ENCODE data around the gene ABHD2.
"Not testable (repeated sequence)": the region's sequence is repeated elsewhere in the genome, so short reads cannot be mapped to it uniquely, and the experiment has no call there.

The ABHD2 gene

DNA sequence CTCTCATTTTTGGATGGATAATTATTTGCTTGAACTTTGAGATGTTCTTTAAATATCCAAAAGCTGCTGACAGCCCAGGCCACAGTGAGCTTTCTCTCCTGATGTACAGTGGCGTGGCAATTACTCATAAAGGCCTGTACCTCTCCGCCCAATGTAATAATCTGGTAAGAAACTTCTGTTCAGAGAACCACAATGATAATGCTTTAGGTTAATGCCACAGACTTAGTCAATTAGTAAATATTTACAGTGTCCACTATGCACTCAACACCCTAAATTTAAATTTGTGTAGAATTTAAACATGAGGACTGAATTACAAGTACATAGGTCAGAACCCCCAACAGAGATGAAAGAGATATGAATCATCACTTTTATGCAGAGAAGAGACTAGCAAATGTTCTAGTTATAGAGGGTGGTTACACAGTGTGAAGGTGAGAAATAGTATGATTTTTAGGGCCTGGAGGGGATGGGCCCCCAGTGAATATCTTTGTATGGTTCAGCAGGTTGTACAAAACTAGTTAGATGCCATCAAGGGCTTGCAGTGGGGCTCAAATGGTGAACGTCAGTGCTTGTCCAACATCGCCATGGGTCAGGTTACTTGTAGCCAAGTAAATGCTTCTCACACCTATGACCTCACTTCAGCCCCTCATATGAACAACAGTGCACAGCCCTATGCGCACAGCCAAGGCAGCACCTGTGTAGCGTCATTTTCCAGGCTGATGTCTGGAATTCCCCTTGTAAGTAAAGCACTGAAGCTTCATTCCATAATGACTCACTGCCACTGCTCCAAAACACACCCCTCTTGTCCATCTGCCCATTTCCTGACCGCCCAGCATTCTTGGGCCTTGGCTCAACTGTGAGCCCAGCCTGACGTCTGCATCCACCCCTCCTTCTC, 13.3 kb downstream of the ABHD2 start:
- no peak for DNase-seq

DNA sequence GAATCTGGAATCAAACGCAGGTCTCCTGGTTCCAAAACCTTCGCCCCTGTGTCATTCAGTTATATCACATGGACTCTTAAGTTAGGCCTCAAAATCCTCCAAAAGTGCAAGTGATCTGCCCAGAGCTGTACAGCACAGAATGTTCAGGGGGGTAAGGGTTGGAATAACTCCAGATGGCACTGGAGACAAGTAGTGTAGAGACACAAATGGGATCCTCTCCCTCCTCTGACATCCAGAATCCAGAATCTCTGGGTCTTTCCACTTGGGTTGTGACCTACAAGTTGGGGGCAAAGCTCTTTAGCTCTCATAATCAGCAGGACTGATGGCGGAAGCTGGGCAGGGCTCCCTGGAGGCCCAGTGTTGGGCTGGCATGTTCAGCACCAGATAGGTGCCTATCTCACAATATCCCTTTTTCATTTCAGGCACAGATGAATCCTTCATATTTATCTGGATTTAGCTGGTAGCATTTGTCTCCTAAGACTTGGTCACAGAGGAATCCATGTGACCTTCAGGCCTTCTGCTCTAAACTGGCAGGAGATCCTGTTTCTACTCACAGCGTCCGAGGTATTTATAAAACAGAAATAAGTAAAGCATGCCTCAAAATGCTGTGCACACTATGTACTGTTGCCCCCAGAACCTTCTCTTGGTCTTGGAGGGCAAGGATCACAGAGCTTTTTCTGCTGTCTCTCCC, 15.4 kb downstream of the ABHD2 start:
- no peak for DNase-seq

DNA sequence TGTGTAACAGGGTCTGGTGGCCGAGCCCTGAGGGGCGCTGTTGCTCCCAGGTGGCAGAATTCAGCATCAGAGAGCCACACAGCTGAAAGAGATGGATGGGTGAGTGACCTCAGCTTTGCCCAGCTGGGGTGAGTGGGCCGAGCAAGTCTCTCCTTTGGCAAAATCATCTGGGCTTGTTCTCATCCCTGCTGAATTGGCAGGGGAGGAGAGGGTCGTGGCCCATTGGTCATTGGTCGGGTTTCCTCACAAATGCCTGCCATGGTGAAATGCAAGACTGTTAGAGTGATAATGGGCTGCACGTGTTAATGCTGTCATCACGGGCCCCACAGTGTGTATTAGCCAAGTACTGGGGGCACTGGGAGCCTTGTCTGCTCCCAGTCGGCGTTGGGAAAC, 15.9 kb downstream of the ABHD2 start:
- DNase-seq, result no peak

DNA sequence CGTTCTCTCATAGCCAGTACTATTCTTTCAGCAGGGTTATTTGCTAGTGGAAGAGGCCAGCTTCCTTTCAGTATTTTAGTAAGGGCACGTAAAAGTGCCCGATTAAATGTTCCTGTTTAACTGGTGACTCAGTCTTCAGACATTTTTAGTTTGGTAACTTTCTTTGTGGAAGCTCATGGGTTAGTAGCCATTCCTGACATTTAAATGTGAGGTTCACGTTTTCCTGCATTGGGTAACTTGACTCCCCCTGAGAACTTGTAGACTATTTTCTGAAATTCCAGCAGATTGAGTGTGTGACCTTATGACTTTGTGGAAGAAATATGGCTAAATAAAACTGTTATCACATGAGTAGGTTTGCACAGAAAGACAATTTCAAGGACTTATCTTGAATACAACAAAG, 16.9 kb downstream of the ABHD2 start:
- no peak for DNase-seq

DNA sequence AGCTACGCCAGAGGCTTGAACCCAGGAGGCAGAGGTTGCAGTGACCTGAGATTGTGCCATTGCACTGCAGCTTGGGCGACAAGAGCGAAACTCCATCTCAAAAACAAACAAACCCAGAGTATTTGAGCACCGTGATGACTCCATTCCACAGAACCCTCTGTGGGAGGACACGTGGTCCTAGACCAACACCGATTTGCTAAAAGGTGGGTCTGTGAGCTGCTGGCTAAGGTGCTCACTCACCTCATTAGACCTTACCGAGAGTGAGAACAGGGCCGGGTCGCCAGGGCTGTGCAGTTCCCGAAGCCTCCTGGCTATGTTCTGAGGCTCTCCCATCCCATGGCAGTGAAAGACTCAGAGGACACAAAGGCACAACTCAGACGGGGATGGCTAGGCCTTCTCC, 17.9 kb downstream of the ABHD2 start:
- DNase-seq, result no peak

DNA sequence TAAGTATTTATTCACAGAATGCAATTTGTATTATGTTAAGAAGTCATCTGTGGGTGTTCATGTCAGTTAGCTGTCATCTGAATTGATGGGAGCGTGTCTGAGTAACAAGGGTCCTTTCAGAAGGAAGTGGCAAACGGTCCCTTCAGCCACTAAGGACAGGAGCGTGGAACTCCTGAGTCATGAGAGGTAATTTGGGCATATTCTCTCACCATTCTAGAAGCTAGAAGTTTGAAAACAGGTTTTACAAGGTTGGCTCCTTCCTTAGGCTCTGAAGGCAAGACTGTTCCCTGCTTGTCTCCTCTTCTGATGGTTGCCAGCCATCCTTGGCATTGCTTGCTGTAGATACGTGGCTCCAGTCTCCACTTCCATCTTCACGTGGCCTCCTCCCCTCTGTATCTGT, 19.7 kb downstream of the ABHD2 start:
- no peak for DNase-seq

DNA sequence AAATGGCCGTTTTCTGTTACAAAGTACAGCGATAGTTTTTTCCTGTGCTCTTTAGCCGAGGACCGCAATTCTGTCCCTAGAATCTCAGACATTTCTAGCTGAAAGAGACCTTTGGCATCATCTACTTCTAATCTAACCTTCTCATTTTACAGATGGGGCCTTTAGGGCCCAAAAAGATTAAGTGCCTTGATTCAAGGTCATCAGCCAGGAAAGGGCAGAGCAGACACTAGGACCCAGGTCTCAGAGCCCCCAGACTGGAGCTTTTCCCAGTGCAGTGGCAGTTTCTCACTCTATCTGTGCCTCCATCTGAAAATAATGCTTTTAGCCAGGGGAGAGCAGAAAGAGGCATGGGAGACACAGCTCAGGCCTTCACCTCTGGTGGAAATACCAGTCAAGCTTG, 20.6 kb downstream of the ABHD2 start:
- no peak for DNase-seq

DNA sequence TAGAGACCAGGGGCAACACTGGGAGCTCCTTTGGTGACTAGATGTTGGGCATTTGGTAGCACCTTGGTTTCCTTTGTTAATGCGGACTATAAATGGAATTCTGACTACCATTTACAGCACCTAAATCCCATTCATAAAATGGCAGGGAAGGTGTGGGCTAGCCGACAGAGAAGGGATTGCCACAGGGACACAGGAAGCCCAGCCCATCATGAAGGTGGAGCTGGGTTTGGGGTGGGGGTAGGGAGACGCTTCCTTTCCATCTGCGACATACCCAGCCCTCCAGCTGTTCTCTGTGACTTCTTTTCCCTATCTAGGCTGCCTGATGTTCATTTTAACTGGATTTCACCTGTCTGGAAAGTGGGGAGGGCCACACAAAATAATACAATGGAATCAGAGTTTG, 21.0 kb downstream of the ABHD2 start:
- no peak for DNase-seq

DNA sequence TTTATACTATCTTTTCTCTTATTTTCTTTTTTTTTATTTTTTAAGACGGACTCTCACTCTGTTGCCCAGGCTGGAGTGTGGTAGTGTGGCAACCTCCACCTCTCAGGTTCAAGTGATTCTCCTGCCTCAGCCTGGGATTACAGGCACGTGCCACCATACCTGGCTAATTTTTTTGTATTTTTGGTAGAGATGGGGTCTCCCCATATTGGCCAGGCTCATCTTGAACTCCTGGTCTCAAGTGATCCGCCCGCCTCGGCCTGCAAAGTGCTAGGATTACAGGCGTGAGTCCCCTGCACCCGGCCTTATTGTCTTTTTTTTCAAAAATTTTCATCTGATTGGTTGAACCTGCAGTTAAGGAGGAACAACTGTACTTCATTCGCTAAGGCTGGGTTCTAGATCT, 21.8 kb downstream of the ABHD2 start:
- no peak for DNase-seq

DNA sequence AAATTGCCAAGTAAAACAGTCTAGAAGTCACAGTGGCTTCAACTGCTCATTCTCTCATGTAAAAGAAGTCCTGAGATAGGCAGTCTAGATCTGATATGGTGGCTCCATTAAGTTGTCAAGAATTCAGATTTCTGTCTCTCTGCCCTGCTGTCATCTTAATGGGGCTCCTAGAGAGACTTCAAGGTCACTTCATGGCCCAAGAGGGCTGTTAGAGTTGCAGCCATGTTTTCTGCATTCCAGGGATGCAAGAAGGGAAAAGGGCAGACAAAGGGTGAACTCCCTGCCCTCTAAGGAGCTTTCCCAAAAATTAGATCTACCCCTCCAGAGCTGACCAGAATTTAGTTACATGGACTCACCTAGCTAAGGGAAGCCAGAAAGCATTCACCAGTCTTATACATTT, 23.1 kb downstream of the ABHD2 start:
- no peak for DNase-seq

DNA sequence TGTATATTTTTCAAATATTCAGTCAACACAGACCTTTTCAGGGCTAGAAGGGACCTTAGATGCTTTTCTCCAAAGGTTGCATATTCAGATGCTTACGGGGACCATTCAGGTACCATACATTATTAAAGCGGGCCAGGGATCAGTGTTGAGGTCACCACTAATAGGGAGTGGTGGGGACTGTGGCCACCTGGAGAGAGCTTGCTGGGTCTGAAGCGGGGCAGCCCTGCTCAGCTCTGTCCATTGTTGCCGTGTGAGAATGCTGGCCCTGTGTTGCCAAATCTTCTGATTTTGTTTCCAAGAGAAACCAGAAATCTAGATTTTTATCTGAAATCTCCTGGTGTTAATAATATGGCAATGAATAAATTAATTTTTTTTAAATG, 23.7 kb downstream of the ABHD2 start:
- no peak for DNase-seq

DNA sequence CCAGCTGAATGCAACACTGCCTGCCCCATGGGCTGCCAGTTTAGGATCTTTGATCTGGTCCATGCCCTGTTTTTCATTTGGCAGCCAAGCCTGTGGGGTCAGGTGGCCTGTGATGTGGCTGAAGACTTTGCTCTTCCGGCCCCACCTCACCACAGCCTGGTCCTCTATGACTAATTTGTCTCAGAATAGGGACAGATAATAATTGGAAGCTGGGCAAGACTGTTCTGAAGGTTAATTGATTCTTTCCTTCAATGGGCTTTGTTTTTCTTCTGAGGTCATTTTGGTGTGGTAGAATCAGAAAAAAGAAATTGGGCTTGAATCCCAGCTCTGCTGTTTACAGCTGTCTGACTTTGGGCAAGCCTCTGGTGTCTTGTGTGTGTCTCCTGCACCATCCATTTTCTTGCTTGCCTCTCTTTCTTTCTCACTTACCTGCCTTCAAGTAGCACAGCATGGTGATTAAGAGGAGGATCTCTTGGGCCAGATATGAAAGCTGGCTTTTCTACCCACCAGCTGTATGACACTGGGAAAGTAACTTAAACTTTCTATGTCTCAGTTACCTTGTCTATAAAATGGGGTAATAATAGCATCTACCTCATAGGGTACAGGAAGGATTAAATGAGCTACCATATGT, 24.2 kb downstream of the ABHD2 start:
- no peak for DNase-seq

DNA sequence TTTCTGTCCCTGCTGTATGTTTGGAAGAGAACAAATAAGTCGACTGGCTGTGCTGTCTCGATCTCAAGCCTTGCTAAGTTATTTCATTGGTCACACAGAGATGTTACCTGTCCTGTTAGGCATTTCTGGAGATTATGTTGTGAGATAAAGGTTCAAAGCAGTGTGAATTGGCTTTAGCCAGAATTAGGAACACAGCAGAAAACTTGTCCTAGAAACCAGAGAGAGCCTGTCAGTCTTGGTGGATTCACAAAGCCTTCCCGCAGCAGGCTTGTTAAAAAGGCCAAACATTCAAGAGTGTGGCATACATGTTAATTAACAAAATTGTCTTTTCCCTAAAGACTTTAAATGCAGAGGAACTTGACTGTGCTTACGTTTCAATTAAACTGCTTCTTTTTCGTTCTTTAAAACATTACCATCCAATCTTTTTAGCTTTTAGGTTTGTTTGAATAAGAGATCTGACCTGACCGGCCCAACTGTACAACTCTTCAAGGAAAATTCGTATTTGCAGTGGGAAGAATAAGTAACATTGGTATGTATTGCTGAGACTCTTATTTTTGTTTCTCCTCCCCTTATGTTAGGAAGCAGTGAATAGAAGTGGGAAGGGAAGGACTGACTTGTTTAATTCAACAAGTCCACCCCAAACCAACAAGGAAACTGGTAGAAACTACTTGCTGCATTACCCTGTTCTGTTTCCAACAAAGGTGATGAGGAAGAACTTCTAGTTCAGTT, 25.2 kb downstream of the ABHD2 start:
- DNase-seq, result no peak

DNA sequence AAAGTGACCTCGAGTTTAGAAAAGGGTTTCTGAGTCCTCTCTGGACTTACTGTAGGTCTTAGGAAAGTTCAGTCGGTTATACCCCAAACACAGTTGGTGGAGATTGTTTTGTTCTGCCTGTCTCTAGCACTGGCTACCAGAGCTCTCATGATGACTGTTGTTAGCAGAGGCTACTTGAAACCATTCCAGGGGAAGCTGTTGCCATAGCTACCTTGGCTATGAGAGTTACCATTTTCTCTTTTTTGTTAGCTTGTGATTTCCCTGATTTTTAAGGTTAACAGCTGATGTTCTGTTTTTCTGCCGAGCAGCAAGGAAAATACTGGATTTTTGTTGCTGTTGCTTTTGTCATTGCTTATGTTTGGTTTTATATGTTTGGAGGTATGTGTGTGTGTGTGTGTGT, 26.7 kb downstream of the ABHD2 start:
- DNase-seq, result peak; percentile 44

DNA sequence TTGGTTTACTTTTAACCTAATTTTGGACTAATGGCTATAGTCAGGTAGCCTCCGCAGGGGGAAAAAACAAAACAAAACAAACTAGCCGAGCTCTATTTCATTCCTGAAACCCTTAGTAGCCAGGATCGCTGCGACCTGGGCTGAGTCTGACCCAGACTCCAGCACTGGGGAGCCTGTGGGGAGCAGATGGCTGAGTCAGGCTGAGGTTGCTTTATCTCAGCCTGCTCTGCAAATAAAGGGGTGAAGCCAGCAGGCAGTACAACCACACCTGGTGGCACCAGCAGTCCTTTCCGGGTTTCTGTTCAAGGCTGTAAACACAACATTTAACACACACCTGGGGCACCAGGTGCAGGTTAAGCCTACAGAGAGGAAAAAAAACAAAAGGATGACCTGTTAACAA, 27.3 kb downstream of the ABHD2 start:
- DNase-seq, result peak; percentile 75

DNA sequence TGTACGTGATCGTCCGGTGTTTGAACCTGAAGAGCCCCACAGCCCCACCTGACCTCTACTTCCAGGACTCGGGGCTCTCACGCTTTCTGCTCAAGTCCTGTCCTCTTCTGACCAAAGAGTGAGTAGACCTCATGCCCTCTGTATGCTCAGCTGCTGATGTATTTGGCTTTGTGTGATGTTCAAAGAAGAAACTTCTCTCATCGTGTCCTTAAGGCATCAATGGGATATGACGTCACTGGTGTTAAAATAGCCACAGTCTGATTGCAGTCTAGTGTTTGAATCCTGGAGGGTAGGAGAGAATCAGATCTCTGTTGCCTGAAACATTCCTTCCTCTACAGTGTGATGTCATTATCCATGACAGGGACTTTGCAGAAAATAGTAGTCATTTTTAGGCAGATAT, 28.1 kb downstream of the ABHD2 start:
- DNase-seq, result peak; percentile 94

DNA sequence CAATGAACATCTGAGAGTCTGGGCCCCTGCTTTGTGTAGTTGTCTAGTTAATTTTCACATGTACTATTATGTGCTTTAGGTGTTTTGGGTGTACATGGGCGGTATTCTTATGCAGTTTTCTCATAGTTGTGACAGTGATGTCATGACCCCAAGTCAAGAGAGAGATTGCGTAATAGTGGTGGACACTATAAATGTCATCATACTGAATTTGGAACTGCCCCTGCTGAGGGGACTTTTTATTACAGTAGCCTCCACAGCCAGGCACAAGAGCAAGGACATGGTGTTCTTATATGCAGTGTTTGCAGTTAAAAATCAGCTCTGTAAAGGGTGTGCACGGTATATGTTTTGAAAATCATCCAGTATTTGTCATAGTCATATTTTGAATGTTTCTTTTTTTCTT, 29.5 kb downstream of the ABHD2 start:
- no peak for DNase-seq

DNA sequence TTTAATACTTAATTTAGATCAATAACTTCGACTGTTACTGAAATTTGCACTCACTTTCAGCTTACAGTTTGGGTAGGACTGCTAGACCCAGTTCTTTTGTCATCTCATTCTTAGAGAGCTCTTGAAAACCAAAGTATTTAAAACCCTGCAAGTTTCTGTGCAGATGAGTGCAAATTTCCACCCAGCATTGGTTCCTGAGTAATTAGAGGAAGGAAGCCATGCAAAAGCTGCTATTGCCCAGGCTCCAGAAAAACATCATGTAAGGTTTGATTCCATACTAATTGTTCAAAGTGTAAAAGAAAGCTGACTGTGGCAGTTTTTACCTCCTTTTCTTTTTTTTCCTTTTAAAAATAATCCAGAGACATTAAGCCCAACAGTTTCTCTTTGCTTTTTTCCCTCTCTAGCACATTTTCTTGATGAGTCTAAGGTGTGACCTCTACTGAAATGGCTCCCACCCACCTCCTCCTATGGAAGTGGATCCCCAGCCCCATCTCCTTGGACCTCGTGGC, 30.3 kb downstream of the ABHD2 start:
- no peak for DNase-seq

DNA sequence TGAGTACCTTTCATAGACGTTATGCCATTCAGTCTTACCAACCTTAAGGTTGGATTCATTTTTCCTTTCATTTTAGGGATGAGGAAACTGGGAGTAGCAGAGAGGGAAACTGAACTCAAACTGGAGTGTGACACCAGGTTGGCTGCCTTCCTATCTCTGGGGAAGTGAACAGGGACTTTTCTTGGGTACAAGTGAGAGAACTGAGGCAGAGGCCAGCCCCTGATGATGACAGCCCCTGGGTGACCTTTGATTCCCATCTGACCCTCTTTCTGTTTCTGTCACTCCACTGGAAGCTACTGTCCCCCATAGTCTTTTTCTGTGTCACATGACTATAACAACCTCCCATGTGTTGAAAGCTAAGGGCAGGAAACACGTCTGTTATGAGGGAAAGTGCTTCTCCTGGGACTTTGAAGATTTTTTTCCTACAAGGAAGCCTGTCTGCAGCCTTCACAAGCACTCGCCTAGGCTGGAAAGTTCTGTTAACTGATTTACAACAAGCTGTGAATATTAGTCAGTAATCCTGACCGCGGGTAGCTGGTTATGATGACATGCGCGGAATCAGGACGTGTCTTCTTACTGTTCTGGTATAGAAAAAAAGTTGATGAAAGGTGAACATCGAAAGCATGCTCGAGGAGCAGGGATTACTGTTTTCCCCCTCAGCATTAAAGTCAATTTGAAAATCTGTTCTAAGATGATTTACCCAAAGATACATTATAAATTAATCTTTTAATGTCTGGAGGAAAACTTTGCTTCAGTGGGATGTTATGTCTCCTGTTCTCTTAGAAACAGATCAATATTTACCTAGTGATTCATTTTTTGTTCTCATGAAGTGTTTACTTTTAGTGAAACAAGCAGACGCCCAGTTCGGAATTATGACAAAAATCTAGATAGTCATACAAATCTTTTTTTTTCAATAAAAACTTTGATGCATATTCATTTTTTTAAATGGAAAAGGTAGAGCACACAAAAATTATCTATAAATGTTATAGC, 31.5 kb downstream of the ABHD2 start:
- DNase-seq, result peak; percentile 41

DNA sequence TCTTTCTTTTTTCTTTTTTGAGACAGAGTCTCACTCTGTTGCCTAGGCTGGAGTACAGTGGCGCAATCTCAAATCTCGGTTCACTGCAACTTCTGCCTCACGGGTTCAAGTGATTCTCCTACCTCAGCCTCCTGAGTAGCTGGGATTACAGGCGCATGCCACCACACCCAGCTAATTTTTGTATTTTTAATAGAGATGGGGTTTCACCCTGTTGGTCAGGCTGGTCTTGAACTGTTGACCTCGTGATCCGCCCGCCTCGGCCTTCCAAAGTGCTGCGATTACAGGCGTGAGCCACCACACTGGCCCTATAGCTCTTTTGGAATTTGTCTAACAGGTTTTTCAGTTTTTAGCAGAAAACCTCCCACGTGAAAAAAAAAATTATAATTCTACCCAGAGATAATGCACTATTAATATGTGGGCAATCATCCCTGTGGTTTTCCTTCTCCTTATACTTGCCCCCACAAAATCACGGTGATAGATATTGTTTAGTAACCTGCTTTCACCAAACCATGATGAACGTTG, 32.3 kb downstream of the ABHD2 start:
- not testable (repeated sequence) for DNase-seq

DNA sequence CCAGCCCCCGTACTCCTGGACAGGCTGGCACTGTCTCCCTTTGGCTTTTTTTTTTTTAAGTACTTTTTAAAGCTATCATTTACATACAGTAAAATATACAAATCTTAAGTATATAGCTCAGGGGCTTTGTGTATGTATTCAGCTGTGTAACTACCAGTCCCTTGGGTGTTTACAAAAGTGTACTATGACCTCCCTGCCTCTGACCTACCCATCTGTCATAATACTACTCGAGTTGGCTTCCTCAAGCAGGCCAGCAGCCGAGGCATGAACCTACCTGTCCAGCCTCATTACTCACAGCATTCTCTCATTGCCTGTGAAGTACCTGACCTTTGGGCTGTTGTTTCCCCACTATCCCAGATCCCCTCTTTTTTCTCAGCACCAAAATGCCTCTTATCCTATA, 33.2 kb downstream of the ABHD2 start:
- DNase-seq, result peak; percentile 42

Measured in NCI-H510A treated with DMSO at 0.1 percent for 48 hours (cell line).